H9 (cell line): ENCODE results near the gene ADTRP. TPM values are rescaled to one million over a fixed set of nuclear protein-coding genes. Genes with fewer than 3 reads are reported as not detected.

Experiments used
- DNase-seq: peaks from one replicate; pipeline ENCODE4 v3.0.0-alpha.2; 2017
- H2AFZ ChIP-seq: one replicate; pipeline ENCODE4 v1.6.1; 2013; ENCODE audit warnings: mild to moderate bottlenecking, low read length, control low read depth, moderate library complexity
- H2AK5ac ChIP-seq: 2 replicates; pipeline ENCODE4 v1.6.1; 2013; ENCODE audit warnings: low read length, control low read depth, mixed read lengths; ENCODE audit not compliant: insufficient read length
- H2BK120ac ChIP-seq: one replicate; pipeline ENCODE4 v1.6.1; 2013; ENCODE audit warnings: low read depth, mild to moderate bottlenecking, low read length, control low read depth, inconsistent platforms; ENCODE audit not compliant: poor library complexity, severe bottlenecking
- H2BK12ac ChIP-seq: 2 replicates; pipeline ENCODE4 v1.6.1; 2013; ENCODE audit warnings: low read length, control low read depth, mixed read lengths, low read depth; ENCODE audit not compliant: insufficient read length
- H2BK15ac ChIP-seq: 2 replicates; pipeline ENCODE4 v1.6.1; 2013; ENCODE audit warnings: low read depth, low read length, control low read depth
- H2BK20ac ChIP-seq: one replicate; pipeline ENCODE4 v1.6.1; 2013; ENCODE audit warnings: low read depth, mild to moderate bottlenecking, low read length, control low read depth, inconsistent platforms; ENCODE audit not compliant: poor library complexity, severe bottlenecking
- H2BK5ac ChIP-seq: 2 replicates; pipeline ENCODE4 v1.6.1; 2013; ENCODE audit warnings: low read length, control low read depth, mixed read lengths; ENCODE audit not compliant: insufficient read length
- H3K14ac ChIP-seq: 2 replicates; pipeline ENCODE4 v1.6.1; 2013; ENCODE audit warnings: low read length, control low read depth; ENCODE audit not compliant: insufficient read depth
- H3K18ac ChIP-seq: 2 replicates; pipeline ENCODE4 v1.6.1; 2013; ENCODE audit warnings: low read depth, mild to moderate bottlenecking, mixed read lengths, low read length, control low read depth; ENCODE audit not compliant: insufficient read length
- H3K23ac ChIP-seq: 2 replicates; pipeline ENCODE4 v1.6.1; 2013; ENCODE audit warnings: low read length, control low read depth, mixed read lengths, low read depth; ENCODE audit not compliant: insufficient read length
- H3K23me2 ChIP-seq: 2 replicates; pipeline ENCODE4 v1.6.1; 2013; ENCODE audit warnings: low read depth, mild to moderate bottlenecking, mixed read lengths, low read length, control low read depth; ENCODE audit not compliant: insufficient read length, poor library complexity, severe bottlenecking
- H3K27ac ChIP-seq: 2 replicates; pipeline ENCODE4 v1.5.1; 2013; ENCODE audit warnings: low read length, control low read depth, mixed read lengths, low read depth; ENCODE audit not compliant: insufficient read length
- H3K27me3 ChIP-seq: 2 replicates; pipeline ENCODE4 v1.6.1; 2013; ENCODE audit warnings: low read length, control low read depth, inconsistent platforms; ENCODE audit not compliant: insufficient read depth
- H3K4ac ChIP-seq: 2 replicates; pipeline ENCODE4 v1.6.1; 2013; ENCODE audit warnings: low read depth, mild to moderate bottlenecking, control low read depth, inconsistent platforms, low read length, moderate library complexity
- H3K4me1 ChIP-seq: 2 replicates; pipeline ENCODE4 v1.6.1; 2013; ENCODE audit warnings: low read length, control low read depth, inconsistent platforms; ENCODE audit not compliant: insufficient read depth
- H3K4me2 ChIP-seq: 2 replicates; pipeline ENCODE4 v1.6.1; 2013; ENCODE audit warnings: low read length, control low read depth, mixed read lengths; ENCODE audit not compliant: insufficient read length, insufficient read depth
- H3K56ac ChIP-seq: 2 replicates; pipeline ENCODE4 v1.6.1; 2013; ENCODE audit warnings: low read depth, mild to moderate bottlenecking, mixed read lengths, low read length, control low read depth; ENCODE audit not compliant: insufficient read length
- H3K79me1 ChIP-seq: 2 replicates; pipeline ENCODE4 v1.6.1; 2013; ENCODE audit warnings: low read depth, mild to moderate bottlenecking, moderate library complexity, low read length, control low read depth, inconsistent platforms; ENCODE audit not compliant: insufficient read depth, poor library complexity, severe bottlenecking
- H3K79me2 ChIP-seq: 2 replicates; pipeline ENCODE4 v1.6.1; 2013; ENCODE audit warnings: low read length, control low read depth, inconsistent platforms; ENCODE audit not compliant: insufficient read depth
- H3K9ac ChIP-seq: 2 replicates; pipeline ENCODE4 v1.6.1; 2013; ENCODE audit warnings: low read length, control low read depth, mixed read lengths; ENCODE audit not compliant: insufficient read length; ENCODE audit errors: extremely low read depth
- H3K9me3 ChIP-seq: one replicate; pipeline ENCODE4 v1.6.1; 2013; ENCODE audit warnings: low read depth, low read length, inconsistent platforms; ENCODE audit not compliant: control insufficient read depth
- H3T11ph ChIP-seq: one replicate; pipeline ENCODE4 v1.6.1; 2013; ENCODE audit warnings: mild to moderate bottlenecking, low read length, control low read depth, inconsistent platforms
- H4K20me1 ChIP-seq: one replicate; pipeline ENCODE4 v1.6.1; 2013; ENCODE audit not compliant: control insufficient read depth, insufficient read length, insufficient read depth
- H4K5ac ChIP-seq: 2 replicates; pipeline ENCODE4 v1.6.1; 2013; ENCODE audit warnings: low read depth, mild to moderate bottlenecking, mixed read lengths, low read length, control low read depth; ENCODE audit not compliant: insufficient read length
- H4K8ac ChIP-seq: replicated peaks from 2 replicates; pipeline ENCODE4 v1.6.1; 2013; ENCODE audit warnings: low read length, control low read depth, mixed read lengths, low read depth; ENCODE audit not compliant: insufficient read length
- H4K91ac ChIP-seq: 2 replicates; pipeline ENCODE4 v1.6.1; 2013; ENCODE audit warnings: low read depth, mild to moderate bottlenecking, moderate library complexity, mixed read lengths, low read length, control low read depth; ENCODE audit not compliant: insufficient read length
- H3K27ac Mint-ChIP-seq, 3 experiments: 2 replicates in 2 of 3; 3 replicates in 1 of 3; pipeline ENCODE4 v1.8.0; 2020 to 2021; ENCODE audit warnings: mixed read lengths in 3 of 3, mild to moderate bottlenecking in 1 of 3, moderate library complexity in 1 of 3
- H3K27me3 Mint-ChIP-seq: 2 replicates; pipeline ENCODE4 v1.8.0; 2021; ENCODE audit warnings: low read depth, mild to moderate bottlenecking, moderate library complexity, mixed read lengths
- H3K36me3 Mint-ChIP-seq, 3 experiments: 2 replicates in 2 of 3; 3 replicates in 1 of 3; pipeline ENCODE4 v1.8.0; 2020 to 2021; ENCODE audit warnings: low read depth in 3 of 3, mixed read lengths in 3 of 3; ENCODE audit not compliant: insufficient read depth in 1 of 3
- H3K4me1 Mint-ChIP-seq, 2 experiments: 2 replicates each; pipeline ENCODE4 v1.8.0; 2020; ENCODE audit warnings: mixed read lengths in 2 of 2
- H3K4me3 Mint-ChIP-seq, 2 experiments: 2 replicates in 1 of 2; 3 replicates in 1 of 2; pipeline ENCODE4 v1.8.0; 2020 to 2021; ENCODE audit warnings: mild to moderate bottlenecking in 2 of 2, mixed read lengths in 2 of 2, moderate library complexity in 1 of 2
- H3K9me3 Mint-ChIP-seq, 2 experiments: 2 replicates in 1 of 2; 3 replicates in 1 of 2; pipeline ENCODE4 v1.8.0; 2020; ENCODE audit warnings: mild to moderate bottlenecking in 2 of 2, mixed read lengths in 2 of 2, moderate library complexity in 1 of 2
- CTCF ChIP-seq: fragments of 200-600 bp; sonication (generic); conservative IDR thresholded peaks from 3 replicates; pipeline ENCODE4 v1.8.0; 2021; ENCODE audit warnings: antibody characterized with exemption, mild to moderate bottlenecking
- WGBS: extraction: QIAGEN DNeasy Blood & Tissue Kit; methylation state at CpG from one replicate; pipeline ENCODE4 v1.1.7; 2013; ENCODE audit warnings: missing lambda C conversion rate, low lambda C conversion rate, mixed read lengths; ENCODE audit not compliant: insufficient read length; ENCODE audit errors: extremely low coverage; 5-methylcytosine and 5-hydroxymethylcytosine counted together
- total RNA-seq: library from RNA; stranded (reverse); gene quantifications from 2 replicates; pipeline ENCODE4 v1.2.1, GENCODE V29; 2021

The ADTRP gene
- total RNA-seq, 1 experiment from 2014 or later = not detected

GRCh38 chr6:11767978-11768756 is 10.4 kb downstream of the ADTRP start:
- Histone ChIP-seq H3K9me3 (no peaks in the 10 kb centered on the region), H2BK5ac (no peak overlapping the region), H2BK12ac (no peak overlapping the region), H3K9ac (no peak overlapping the region), H2BK15ac (no peak overlapping the region), H4K5ac (no peak overlapping the region), H2AFZ (no peak overlapping the region), H2BK20ac (no peak overlapping the region), H2AK5ac (no peak overlapping the region), H3K23ac (no peak overlapping the region), H3K56ac (no peak overlapping the region), H3K18ac (no peak overlapping the region), H3K4me2 (no peak overlapping the region), H4K20me1 (no peaks in the 10 kb centered on the region), H3K27ac (no peak overlapping the region), H3K14ac (no peak overlapping the region), H3T11ph (no peak overlapping the region), H4K91ac (no peak overlapping the region), H3K79me2 (no peaks in the 10 kb centered on the region), H4K8ac (no peak overlapping the region), H3K4me1 (peaks cover 13% of the 10 kb centered on the region), H2BK120ac (no peak overlapping the region), H3K79me1 (no peaks in the 10 kb centered on the region), H3K27me3 (no peaks in the 10 kb centered on the region; the same call in 1 of the 2 replicates), H3K4ac (no peak overlapping the region), H3K23me2 (no peaks in the 10 kb centered on the region)
- Mint-ChIP-seq H3K27ac (no peak overlapping the region; a peak in 1 of 7 replicates), H3K9me3 (no peaks in the 10 kb centered on the region; a peak in 1 of 5 replicates), H3K36me3 (peaks cover 0 to 1% (median 0%) of the 10 kb centered on the region in 3 experiments; a peak in 2 of 7 replicates), H3K4me1 (peaks cover 60 to 62% of the 10 kb centered on the region in 2 experiments), H3K4me3 (no peak overlapping the region), H3K27me3 (peaks cover 1% of the 10 kb centered on the region; the same call in 1 of the 2 replicates)
- no peak for TF ChIP-seq CTCF
- WGBS = no CpG with 5 or more reads among the region's 7 CpGs
- DNase-seq = no peak
